ENCODE data around the gene SLC15A1. TPM values are rescaled to one million over a fixed set of nuclear protein-coding genes. Genes with fewer than 3 reads are reported as not detected.
"Not testable (repeated sequence)": the region's sequence is repeated elsewhere in the genome, so short reads cannot be mapped to it uniquely, and the experiment has no call there.

SLC15A1 gene
- total RNA-seq, 4 donors from 2014 or later: 0.19 to 5.3 (median 2.3) TPM

GRCh38 chr13:98648686-98649085, 103.8 kb downstream of the SLC15A1 start:
- Histone ChIP-seq H3K4me3 (no peak overlapping the region), H3K27ac (peak overlapping the region in 1 of 4 donors; percentile 15), H3K9me3 (no peaks in the 10 kb centered on the region), H3K36me3 (no peaks in the 10 kb centered on the region), H3K27me3 (no peaks in the 10 kb centered on the region), H3K4me1 (peaks cover 0 to 41% (median 8%) of the 10 kb centered on the region in 3 donors)
- WGBS, 2 donors: 87 to 89% methylated on average over 2 to 3 of the region's 3 CpGs
- DNase-seq: no peak
- intact Hi-C loops (cut with DNase I): no loop called here
- TF ChIP-seq POLR2A (IDR thresholded peaks at IDR 0.05): no peak
- TF ChIP-seq, protein P1, sequence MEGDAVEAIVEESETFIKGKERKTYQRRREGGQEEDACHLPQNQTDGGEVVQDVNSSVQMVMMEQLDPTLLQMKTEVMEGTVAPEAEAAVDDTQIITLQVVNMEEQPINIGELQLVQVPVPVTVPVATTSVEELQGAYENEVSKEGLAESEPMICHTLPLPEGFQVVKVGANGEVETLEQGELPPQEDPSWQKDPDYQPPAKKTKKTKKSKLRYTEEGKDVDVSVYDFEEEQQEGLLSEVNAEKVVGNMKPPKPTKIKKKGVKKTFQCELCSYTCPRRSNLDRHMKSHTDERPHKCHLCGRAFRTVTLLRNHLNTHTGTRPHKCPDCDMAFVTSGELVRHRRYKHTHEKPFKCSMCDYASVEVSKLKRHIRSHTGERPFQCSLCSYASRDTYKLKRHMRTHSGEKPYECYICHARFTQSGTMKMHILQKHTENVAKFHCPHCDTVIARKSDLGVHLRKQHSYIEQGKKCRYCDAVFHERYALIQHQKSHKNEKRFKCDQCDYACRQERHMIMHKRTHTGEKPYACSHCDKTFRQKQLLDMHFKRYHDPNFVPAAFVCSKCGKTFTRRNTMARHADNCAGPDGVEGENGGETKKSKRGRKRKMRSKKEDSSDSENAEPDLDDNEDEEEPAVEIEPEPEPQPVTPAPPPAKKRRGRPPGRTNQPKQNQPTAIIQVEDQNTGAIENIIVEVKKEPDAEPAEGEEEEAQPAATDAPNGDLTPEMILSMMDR (IDR thresholded peaks at IDR 0.05): no peak

- no peaks in the 10 kb centered on the region for H3K9me3 ChIP-seq
- peaks cover 0 to 35% (median 8%) of the 10 kb centered on the region in 3 donors for H3K4me1 ChIP-seq
- no peak for TF ChIP-seq POLR2A (IDR thresholded peaks at IDR 0.05)
- TF ChIP-seq, protein P1 (IDR thresholded peaks at IDR 0.05): no peak
- intact Hi-C loops (cut with DNase I): no loop called here
- no peak for DNase-seq
- peak overlapping the region in 1 of 4 donors; percentile 15 for H3K27ac ChIP-seq
- no peaks in the 10 kb centered on the region for H3K36me3 ChIP-seq
- no peak overlapping the region for H3K4me3 ChIP-seq
- no peaks in the 10 kb centered on the region for H3K27me3 ChIP-seq
- 72 to 75% methylated on average over 2 of the region's 2 CpGs for WGBS, 2 donors
Measured at GRCh38 chr13:98648141-98648540, 104.3 kb downstream of the SLC15A1 start.

DNA sequence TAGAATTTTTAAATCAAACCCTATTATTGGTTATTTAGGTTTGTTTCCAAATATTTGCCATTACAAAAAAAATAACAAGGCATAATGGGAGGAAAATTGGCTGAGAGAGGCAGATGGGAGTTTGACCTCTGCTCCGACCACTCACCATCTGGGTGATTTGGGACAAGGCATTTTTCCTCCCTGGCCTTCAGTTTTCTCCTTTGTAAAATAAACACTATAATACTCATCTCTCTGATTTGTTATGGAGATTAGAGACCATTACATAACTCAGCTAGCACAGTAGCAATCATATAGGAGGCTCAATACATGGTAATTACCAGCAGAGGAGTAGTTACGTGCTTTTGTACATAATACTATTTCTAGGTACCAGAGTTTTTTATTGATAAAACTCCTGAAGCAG, 105.4 kb downstream of the SLC15A1 start:
- H3K9me3 ChIP-seq: no peaks in the 10 kb centered on the region
- no peak for TF ChIP-seq POLR2A (IDR thresholded peaks at IDR 0.05)
- TF ChIP-seq, protein P1 (IDR thresholded peaks at IDR 0.05): no peak
- H3K36me3 ChIP-seq: no peaks in the 10 kb centered on the region
- H3K27me3 ChIP-seq: no peaks in the 10 kb centered on the region
- DNase-seq: no peak
- H3K4me1 ChIP-seq: peaks cover 0 to 31% (median 8%) of the 10 kb centered on the region in 3 donors
- WGBS, 2 donors: 88 to 92% methylated on average over 2 of the region's 2 CpGs
- H3K4me3 ChIP-seq: no peak overlapping the region
- intact Hi-C loops (cut with DNase I): no loop called here
- H3K27ac ChIP-seq: peak overlapping the region in 1 of 4 donors; percentile 15

DNA sequence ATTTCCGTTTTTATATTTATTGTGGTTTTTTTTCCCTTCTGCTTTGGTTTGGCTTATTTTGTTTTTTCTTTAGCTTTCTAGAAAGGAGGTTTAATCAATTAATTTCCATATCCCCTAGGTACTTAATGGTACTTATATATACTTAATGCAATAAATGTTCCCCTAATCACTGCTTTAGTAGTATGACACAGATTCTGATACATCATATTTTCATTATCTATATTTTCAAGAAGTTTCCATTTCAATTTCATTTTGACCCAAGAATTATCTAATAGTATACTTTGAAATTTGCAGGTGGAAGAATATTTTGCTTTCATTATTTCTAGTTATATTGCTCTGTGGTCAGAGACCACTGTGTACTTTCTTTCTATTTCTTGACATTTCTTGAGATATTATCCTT, 109.0 kb downstream of the SLC15A1 start:
- 67 to 73% methylated on average over 1 of the region's 1 CpG for WGBS, 2 donors
- Histone ChIP-seq H3K27me3 (no peaks in the 10 kb centered on the region), H3K36me3 (no peaks in the 10 kb centered on the region), H3K9me3 (no peaks in the 10 kb centered on the region), H3K4me3 (no peak overlapping the region), H3K4me1 (no peaks in the 10 kb centered on the region), H3K27ac (no peak overlapping the region)
- intact Hi-C loops (cut with DNase I): no loop called here
- DNase-seq: no peak
- TF ChIP-seq, protein P1 (IDR thresholded peaks at IDR 0.05): no peak
- TF ChIP-seq POLR2A (IDR thresholded peaks at IDR 0.05): no peak

- no peak overlapping the region for H3K4me3 ChIP-seq
- TF ChIP-seq POLR2A (IDR thresholded peaks at IDR 0.05): no peak
- TF ChIP-seq, protein P1 (IDR thresholded peaks at IDR 0.05): no peak
- intact Hi-C loops (cut with DNase I): no loop called here
- no peak overlapping the region for H3K27ac ChIP-seq
- no peaks in the 10 kb centered on the region for H3K36me3 ChIP-seq
- no peak for DNase-seq
- H3K27me3 ChIP-seq: no peaks in the 10 kb centered on the region
- H3K4me1 ChIP-seq: no peaks in the 10 kb centered on the region
- WGBS, 2 donors: 84 to 92% methylated on average over 11 to 13 of the region's 13 CpGs
- no peaks in the 10 kb centered on the region for H3K9me3 ChIP-seq
Measured at GRCh38 chr13:98641075-98641474, 111.4 kb downstream of the SLC15A1 start.

DNA sequence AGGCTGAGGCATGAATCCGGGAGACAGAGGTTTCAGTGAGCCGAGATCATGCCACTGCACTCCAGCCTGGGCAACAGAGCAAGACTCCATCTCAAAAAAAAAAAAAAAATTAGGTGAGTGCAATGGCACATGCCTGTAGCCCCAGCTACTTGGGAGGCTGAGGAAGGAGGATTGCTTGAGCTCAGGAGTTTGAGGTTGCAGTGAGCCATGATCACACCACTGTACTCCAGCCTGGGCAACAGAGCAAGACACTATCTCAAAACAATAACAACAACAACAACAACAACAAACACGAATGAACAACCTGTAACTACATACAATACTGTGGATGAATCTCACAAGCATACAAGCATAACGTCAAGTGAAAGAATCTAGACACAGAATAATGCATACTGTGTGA, 112.7 kb downstream of the SLC15A1 start:
- 81 to 83% methylated on average over 4 of the region's 4 CpGs for WGBS, 2 donors
- H3K27ac ChIP-seq; H3K4me1 ChIP-seq; H3K4me3 ChIP-seq; H3K36me3 ChIP-seq; intact Hi-C loops (cut with DNase I); DNase-seq; H3K27me3 ChIP-seq; H3K9me3 ChIP-seq: not testable (repeated sequence)

DNA sequence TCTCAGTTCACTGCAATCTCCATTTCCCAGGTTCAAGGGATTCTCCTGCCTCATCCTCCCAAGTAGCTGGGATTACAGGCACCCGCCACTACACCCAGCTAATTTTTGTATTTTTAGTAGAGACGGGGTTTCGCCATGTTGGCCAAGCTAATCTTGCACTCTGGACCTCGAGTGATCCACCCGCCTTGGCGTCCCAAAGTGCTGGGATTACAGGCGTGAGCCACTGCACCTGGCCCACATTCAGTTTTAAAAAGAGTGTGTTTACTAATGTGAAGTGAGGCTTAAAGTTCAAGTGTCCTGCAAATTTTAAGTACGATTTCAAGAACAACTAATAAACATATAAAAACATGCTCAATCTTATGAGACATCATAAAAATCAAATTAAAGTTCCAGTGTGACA, 114.1 kb downstream of the SLC15A1 start:
- H3K9me3 ChIP-seq; intact Hi-C loops (cut with DNase I); H3K4me1 ChIP-seq; DNase-seq; H3K27me3 ChIP-seq; H3K36me3 ChIP-seq; H3K4me3 ChIP-seq; H3K27ac ChIP-seq: not testable (repeated sequence)
- 85 to 88% methylated on average over 8 of the region's 8 CpGs for WGBS, 2 donors

Measured in esophagus squamous epithelium (tissue), 5 donors.